Measurements from ENCODE around the gene MTRF1. TPM values are rescaled to one million over a fixed set of nuclear protein-coding genes. Genes with fewer than 3 reads are reported as not detected.
A peak's percentile ranks its signal among the peaks of the same experiment; 100 is the strongest.

MTRF1 gene
- polyA plus RNA-seq, 2 of the 4 experiments (the other 2 are of a cell fraction): 9.1 to 16.1 TPM

DNA sequence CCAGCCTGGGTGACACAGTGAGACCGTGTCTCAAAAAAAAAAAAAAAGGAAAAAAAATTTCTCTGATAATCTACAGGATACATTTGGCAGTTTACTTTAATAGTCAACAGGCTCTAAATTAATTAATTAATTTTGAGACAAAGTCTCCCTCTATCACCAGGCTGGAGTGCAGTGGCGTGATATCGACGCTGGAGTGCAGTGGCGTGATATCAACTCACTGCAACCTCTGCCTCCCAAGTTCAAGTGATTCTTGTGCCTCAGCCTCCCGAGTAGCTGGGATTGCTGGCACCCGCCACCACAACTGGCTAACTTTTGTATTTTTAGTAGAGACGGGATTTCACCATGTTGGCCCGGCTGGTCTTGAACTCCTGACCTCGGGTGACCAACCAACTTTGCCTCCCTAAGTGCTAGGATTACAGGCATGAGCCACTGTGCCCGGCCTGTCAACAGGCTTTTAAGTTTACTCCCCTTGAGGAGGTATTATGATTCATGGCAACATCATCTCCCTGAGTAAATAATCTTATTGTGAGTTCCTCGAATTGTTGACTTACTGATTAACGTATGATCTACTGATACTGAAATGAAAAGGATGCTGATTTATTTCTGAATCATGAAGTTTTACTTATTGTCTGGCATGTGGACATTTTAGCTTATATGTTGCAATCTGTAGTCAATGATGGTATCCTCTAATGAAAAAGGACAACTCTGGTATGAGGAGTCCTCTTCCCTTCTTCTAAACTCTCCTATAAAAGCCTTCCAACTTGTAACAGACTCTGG is 21.3 kb upstream of the MTRF1 start:
- Histone ChIP-seq H3K9me3 (no peaks in the 10 kb centered on the region), H3K27ac (peak overlapping the region; percentile 84 to 88), H3K4me1 (peaks cover 16% of the 10 kb centered on the region), H3K4me2 (peak overlapping the region; percentile 61), H3K4me3 (no peak overlapping the region; the same call in 2 of the 3 replicates)
- FAIRE-seq (no peak), ATAC-seq (peak; percentile 96 to 97), DNase-seq (ENCODE audit: low read depth in 1 of 2, low spot score in 1 of 2) (peak; percentile 60 to 94)
- WGBS (ENCODE audit: missing lambda C conversion rate): 27% methylated on average over 12 of the region's 13 CpGs
- CTCF ChIA-PET: interaction anchor here (0.6 kb wide), 2 partner anchors 12 to 1094 kb away, joined by 3 read pairs; no protein-coding TSS in a partner anchor
- POLR2A ChIA-PET: no interaction called here
- TF ChIP-seq FOSB (CRISPR knock-in tag; IDR thresholded peaks at IDR 0.05) (no peak), RCOR1 (IDR thresholded peaks at IDR 0.05; ENCODE audit: low read depth, low read length) (no peak), JUNB (IDR thresholded peaks at IDR 0.05) (peak; percentile 97), HEYL (CRISPR knock-in tag; IDR thresholded peaks at IDR 0.05) (no peak), CBX2 (IDR thresholded peaks at IDR 0.05; ENCODE audit: borderline replicate concordance, low read depth) (no peak), PHF8 (IDR thresholded peaks at IDR 0.05; ENCODE audit: borderline replicate concordance, low read depth) (no peak), NR3C1 (IDR thresholded peaks at IDR 0.05) (no peak), MAFK (IDR thresholded peaks at IDR 0.05; ENCODE audit: partially characterized antibody) (peak; percentile 42), FOSL2 (IDR thresholded peaks at IDR 0.05) (peak; percentile 96), FOSL2 (CRISPR knock-in tag; IDR thresholded peaks at IDR 0.05) (peak; percentile 97), EP300 (IDR thresholded peaks at IDR 0.05) (peak; percentile 66 to 70; a peak in 3 of 5 replicates), EHF (CRISPR knock-in tag; IDR thresholded peaks at IDR 0.05) (no peak), HDAC2 (IDR thresholded peaks at IDR 0.05) (no peak), SREBF2 (IDR thresholded peaks at IDR 0.05) (peak; percentile 25; the same call in 1 of the 2 replicates), HOXB13 (CRISPR knock-in tag; IDR thresholded peaks at IDR 0.05; ENCODE audit: low read depth) (no peak), KDM1A (IDR thresholded peaks at IDR 0.05; ENCODE audit: low read depth) (no peak), NPAS2 (CRISPR knock-in tag; IDR thresholded peaks at IDR 0.05; ENCODE audit: borderline replicate concordance) (no peak), HOXB5 (CRISPR knock-in tag; IDR thresholded peaks at IDR 0.05) (peak; percentile 71; the same call in 1 of the 2 replicates), BHLHE40 (IDR thresholded peaks at IDR 0.05; ENCODE audit: low read depth, low read length) (peak; percentile 33; the same call in 1 of the 2 replicates), KDM5A (IDR thresholded peaks at IDR 0.05) (no peak), GATA3 (IDR thresholded peaks at IDR 0.05; ENCODE audit: borderline replicate concordance) (peak; percentile 96), JUN (IDR thresholded peaks at IDR 0.05) (peak; percentile 82 to 83), CBX8 (IDR thresholded peaks at IDR 0.05) (no peak)
- TF ChIP-seq, protein P1, sequence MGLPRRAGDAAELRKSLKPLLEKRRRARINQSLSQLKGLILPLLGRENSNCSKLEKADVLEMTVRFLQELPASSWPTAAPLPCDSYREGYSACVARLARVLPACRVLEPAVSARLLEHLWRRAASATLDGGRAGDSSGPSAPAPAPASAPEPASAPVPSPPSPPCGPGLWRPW (IDR thresholded peaks at IDR 0.05): peak; percentile 60
- TF ChIP-seq, protein P2, sequence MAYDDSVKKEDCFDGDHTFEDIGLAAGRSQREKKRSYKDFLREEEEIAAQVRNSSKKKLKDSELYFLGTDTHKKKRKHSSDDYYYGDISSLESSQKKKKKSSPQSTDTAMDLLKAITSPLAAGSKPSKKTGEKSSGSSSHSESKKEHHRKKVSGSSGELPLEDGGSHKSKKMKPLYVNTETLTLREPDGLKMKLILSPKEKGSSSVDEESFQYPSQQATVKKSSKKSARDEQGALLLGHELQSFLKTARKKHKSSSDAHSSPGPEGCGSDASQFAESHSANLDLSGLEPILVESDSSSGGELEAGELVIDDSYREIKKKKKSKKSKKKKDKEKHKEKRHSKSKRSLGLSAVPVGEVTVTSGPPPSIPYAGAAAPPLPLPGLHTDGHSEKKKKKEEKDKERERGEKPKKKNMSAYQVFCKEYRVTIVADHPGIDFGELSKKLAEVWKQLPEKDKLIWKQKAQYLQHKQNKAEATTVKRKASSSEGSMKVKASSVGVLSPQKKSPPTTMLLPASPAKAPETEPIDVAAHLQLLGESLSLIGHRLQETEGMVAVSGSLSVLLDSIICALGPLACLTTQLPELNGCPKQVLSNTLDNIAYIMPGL (CRISPR knock-in tag; IDR thresholded peaks at IDR 0.05; ENCODE audit: borderline replicate concordance): no peak
- TF ChIP-seq, protein P3, sequence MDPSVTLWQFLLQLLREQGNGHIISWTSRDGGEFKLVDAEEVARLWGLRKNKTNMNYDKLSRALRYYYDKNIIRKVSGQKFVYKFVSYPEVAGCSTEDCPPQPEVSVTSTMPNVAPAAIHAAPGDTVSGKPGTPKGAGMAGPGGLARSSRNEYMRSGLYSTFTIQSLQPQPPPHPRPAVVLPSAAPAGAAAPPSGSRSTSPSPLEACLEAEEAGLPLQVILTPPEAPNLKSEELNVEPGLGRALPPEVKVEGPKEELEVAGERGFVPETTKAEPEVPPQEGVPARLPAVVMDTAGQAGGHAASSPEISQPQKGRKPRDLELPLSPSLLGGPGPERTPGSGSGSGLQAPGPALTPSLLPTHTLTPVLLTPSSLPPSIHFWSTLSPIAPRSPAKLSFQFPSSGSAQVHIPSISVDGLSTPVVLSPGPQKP (IDR thresholded peaks at IDR 0.05; ENCODE audit: low read depth, low read length): no peak
- TF ChIP-seq, protein P4, sequence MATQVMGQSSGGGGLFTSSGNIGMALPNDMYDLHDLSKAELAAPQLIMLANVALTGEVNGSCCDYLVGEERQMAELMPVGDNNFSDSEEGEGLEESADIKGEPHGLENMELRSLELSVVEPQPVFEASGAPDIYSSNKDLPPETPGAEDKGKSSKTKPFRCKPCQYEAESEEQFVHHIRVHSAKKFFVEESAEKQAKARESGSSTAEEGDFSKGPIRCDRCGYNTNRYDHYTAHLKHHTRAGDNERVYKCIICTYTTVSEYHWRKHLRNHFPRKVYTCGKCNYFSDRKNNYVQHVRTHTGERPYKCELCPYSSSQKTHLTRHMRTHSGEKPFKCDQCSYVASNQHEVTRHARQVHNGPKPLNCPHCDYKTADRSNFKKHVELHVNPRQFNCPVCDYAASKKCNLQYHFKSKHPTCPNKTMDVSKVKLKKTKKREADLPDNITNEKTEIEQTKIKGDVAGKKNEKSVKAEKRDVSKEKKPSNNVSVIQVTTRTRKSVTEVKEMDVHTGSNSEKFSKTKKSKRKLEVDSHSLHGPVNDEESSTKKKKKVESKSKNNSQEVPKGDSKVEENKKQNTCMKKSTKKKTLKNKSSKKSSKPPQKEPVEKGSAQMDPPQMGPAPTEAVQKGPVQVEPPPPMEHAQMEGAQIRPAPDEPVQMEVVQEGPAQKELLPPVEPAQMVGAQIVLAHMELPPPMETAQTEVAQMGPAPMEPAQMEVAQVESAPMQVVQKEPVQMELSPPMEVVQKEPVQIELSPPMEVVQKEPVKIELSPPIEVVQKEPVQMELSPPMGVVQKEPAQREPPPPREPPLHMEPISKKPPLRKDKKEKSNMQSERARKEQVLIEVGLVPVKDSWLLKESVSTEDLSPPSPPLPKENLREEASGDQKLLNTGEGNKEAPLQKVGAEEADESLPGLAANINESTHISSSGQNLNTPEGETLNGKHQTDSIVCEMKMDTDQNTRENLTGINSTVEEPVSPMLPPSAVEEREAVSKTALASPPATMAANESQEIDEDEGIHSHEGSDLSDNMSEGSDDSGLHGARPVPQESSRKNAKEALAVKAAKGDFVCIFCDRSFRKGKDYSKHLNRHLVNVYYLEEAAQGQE (IDR thresholded peaks at IDR 0.05): no peak
- TF ChIP-seq, protein P5, sequence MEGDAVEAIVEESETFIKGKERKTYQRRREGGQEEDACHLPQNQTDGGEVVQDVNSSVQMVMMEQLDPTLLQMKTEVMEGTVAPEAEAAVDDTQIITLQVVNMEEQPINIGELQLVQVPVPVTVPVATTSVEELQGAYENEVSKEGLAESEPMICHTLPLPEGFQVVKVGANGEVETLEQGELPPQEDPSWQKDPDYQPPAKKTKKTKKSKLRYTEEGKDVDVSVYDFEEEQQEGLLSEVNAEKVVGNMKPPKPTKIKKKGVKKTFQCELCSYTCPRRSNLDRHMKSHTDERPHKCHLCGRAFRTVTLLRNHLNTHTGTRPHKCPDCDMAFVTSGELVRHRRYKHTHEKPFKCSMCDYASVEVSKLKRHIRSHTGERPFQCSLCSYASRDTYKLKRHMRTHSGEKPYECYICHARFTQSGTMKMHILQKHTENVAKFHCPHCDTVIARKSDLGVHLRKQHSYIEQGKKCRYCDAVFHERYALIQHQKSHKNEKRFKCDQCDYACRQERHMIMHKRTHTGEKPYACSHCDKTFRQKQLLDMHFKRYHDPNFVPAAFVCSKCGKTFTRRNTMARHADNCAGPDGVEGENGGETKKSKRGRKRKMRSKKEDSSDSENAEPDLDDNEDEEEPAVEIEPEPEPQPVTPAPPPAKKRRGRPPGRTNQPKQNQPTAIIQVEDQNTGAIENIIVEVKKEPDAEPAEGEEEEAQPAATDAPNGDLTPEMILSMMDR (IDR thresholded peaks at IDR 0.05): no peak
- TF ChIP-seq, protein P6, sequence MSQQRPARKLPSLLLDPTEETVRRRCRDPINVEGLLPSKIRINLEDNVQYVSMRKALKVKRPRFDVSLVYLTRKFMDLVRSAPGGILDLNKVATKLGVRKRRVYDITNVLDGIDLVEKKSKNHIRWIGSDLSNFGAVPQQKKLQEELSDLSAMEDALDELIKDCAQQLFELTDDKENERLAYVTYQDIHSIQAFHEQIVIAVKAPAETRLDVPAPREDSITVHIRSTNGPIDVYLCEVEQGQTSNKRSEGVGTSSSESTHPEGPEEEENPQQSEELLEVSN (IDR thresholded peaks at IDR 0.05; ENCODE audit: borderline replicate concordance, low read depth): no peak
- TF ChIP-seq, protein P7, sequence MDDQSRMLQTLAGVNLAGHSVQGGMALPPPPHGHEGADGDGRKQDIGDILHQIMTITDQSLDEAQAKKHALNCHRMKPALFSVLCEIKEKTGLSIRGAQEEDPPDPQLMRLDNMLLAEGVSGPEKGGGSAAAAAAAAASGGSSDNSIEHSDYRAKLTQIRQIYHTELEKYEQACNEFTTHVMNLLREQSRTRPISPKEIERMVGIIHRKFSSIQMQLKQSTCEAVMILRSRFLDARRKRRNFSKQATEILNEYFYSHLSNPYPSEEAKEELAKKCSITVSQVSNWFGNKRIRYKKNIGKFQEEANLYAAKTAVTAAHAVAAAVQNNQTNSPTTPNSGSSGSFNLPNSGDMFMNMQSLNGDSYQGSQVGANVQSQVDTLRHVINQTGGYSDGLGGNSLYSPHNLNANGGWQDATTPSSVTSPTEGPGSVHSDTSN (IDR thresholded peaks at IDR 0.05): no peak
